Measurements from ENCODE around the gene UPP1. TPM values are rescaled to one million over a fixed set of nuclear protein-coding genes. Genes with fewer than 3 reads are reported as not detected.

UPP1 gene
- total and polyA plus RNA-seq, 10 donors = 22.2 to 80.0 (median 54.5) TPM

DNA sequence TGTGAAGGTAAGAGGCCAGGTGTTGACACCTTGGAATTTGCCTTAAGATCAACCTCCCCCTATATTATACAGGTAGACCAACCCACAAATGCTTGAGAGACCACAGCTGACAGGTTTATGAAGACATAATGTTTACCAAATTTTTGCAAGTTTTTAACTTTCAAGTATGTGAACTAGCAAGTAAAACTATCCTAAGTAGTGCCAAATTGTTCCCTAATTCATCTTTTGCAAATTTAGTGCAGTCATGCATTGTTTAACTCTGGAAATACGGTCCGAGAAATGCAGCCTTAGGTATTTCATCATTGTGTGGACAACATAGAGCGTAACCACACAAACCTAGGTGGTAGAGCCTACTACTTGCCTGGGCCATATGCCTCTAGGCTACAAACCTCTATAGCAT, 10.7 kb downstream of the UPP1 start:
- Histone ChIP-seq H3K36me3 (peaks cover 0 to 97% (median 47%) of the 10 kb centered on the region in 6 donors), H3K27me3 (replicated peaks in 1 of 7) (no peaks in the 10 kb centered on the region), H3K4me3 (no peak overlapping the region), H3K27ac (peak overlapping the region in 3 of 8 donors; percentile 91 to 95 (median 93)), H3K4me1 (peaks cover 26 to 73% (median 47%) of the 10 kb centered on the region in 6 donors), H3K9me3 (no peaks in the 10 kb centered on the region)
- TF ChIP-seq, protein P1, sequence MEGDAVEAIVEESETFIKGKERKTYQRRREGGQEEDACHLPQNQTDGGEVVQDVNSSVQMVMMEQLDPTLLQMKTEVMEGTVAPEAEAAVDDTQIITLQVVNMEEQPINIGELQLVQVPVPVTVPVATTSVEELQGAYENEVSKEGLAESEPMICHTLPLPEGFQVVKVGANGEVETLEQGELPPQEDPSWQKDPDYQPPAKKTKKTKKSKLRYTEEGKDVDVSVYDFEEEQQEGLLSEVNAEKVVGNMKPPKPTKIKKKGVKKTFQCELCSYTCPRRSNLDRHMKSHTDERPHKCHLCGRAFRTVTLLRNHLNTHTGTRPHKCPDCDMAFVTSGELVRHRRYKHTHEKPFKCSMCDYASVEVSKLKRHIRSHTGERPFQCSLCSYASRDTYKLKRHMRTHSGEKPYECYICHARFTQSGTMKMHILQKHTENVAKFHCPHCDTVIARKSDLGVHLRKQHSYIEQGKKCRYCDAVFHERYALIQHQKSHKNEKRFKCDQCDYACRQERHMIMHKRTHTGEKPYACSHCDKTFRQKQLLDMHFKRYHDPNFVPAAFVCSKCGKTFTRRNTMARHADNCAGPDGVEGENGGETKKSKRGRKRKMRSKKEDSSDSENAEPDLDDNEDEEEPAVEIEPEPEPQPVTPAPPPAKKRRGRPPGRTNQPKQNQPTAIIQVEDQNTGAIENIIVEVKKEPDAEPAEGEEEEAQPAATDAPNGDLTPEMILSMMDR (IDR thresholded peaks at IDR 0.05 in 8 of 11, conservative IDR thresholded peaks at IDR 0.05 in 3 of 11) = no peak
- TF ChIP-seq POLR2AphosphoS5 (IDR thresholded peaks at IDR 0.05) (no peak), POLR2A (IDR thresholded peaks at IDR 0.05) (no peak)
- no peak for DNase-seq
- intact Hi-C loops (cut with DNase I; ENCODE audit: low total_unique reads) = no loop called here
- 71 to 93% (median 80%) methylated on average over 3 of the region's 3 CpGs for WGBS, 5 donors

DNA sequence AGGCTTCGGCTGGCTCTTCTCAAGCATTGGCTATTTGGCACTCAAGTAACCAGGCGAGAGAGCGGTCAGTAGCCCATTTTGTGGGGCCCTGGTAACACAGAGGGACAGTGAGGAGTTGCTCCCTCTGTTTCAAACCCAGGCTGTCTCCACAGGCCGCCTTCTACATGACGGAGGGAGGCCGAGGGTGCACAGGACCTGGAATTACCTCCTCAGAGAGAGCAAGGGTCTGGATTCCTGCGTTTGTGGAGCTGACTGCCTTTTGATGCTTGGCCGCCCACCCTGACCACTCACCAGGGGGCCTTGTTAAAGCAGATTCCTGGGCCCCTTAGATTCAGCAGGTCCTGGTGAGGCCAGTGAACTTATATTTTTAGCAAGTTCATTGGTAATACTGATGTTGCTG, 12.3 kb downstream of the UPP1 start:
- intact Hi-C loops (cut with DNase I; ENCODE audit: low total_unique reads) = no loop called here
- peaks cover 20 to 57% (median 35%) of the 10 kb centered on the region in 6 donors for H3K4me1 ChIP-seq
- TF ChIP-seq, protein P1 (IDR thresholded peaks at IDR 0.05 in 8 of 11, conservative IDR thresholded peaks at IDR 0.05 in 3 of 11) = no peak
- no peak for TF ChIP-seq POLR2A (IDR thresholded peaks at IDR 0.05)
- no peak for TF ChIP-seq POLR2AphosphoS5 (IDR thresholded peaks at IDR 0.05)
- no peaks in the 10 kb centered on the region for H3K27me3 ChIP-seq (replicated peaks in 1 of 7)
- no peak for DNase-seq
- H3K4me3 ChIP-seq = no peak overlapping the region
- whole genome bisulfite sequencing, 5 donors = 97 to 99% (median 97%) methylated on average over 8 of the region's 8 CpGs
- peaks cover 0 to 97% (median 58%) of the 10 kb centered on the region in 6 donors for H3K36me3 ChIP-seq
- peak overlapping the region in 1 of 8 donors; percentile 2 for H3K27ac ChIP-seq
- H3K9me3 ChIP-seq = no peaks in the 10 kb centered on the region

DNA sequence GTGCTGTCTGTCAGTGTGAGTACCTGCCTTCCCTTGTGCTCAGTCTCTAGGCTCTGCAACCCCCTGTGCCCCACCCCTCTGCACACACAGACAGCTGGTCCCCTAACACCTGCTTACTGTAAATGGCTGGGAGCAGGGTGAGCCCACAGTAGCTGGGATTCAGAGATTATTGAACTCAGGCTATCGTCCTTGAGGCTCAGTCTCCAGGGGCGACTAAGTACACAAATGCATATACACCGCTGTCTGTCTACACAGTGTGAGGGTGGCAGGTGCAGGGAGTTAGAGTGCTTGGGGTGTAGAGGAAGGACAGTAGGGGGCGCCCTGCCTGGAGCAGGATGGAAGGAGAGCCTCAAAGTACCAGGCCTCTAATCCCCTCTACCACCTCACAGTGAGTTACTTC, 12.9 kb downstream of the UPP1 start:
- TF ChIP-seq POLR2AphosphoS5 (IDR thresholded peaks at IDR 0.05) (no peak), POLR2A (IDR thresholded peaks at IDR 0.05) (no peak)
- TF ChIP-seq, protein P1 (IDR thresholded peaks at IDR 0.05 in 8 of 11, conservative IDR thresholded peaks at IDR 0.05 in 3 of 11) = peak in 4 of 11 experiments; percentile 9 to 43 (median 20)
- intact Hi-C loops (cut with DNase I; ENCODE audit: low total_unique reads) = no loop called here
- H3K27me3 ChIP-seq (replicated peaks in 1 of 7) = no peaks in the 10 kb centered on the region
- no peak overlapping the region for H3K4me3 ChIP-seq
- no peaks in the 10 kb centered on the region for H3K9me3 ChIP-seq
- DNase-seq = no peak
- peaks cover 14 to 51% (median 28%) of the 10 kb centered on the region in 6 donors for H3K4me1 ChIP-seq
- H3K27ac ChIP-seq = peak overlapping the region in 1 of 8 donors; percentile 2
- H3K36me3 ChIP-seq = peaks cover 2 to 97% (median 64%) of the 10 kb centered on the region in 6 donors
- 90 to 98% (median 90%) methylated on average over 4 of the region's 4 CpGs for WGBS, 5 donors

DNA sequence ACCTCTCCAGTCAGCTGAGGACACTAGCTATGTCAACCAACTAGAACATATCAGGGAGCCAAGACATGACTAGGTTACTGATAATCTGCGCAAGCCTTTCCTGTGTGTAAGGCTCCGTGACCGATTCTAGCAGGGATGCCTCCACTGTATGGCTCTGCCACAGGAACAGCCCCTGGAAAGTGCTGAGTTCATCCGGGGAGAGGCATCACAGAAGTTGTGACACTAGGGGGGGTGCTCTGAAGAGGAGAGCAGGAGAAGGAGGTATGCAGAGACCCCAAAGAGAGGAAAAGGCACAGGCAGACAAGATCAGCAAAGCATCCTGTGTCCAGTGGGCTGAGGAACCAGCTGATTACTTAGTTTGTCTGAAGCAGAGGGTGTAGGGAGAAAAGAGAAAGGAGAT, 13.5 kb downstream of the UPP1 start:
- Histone ChIP-seq H3K4me3 (no peak overlapping the region), H3K36me3 (peaks cover 3 to 100% (median 70%) of the 10 kb centered on the region in 6 donors), H3K4me1 (peaks cover 8 to 45% (median 23%) of the 10 kb centered on the region in 6 donors), H3K27me3 (replicated peaks in 1 of 7) (no peaks in the 10 kb centered on the region), H3K27ac (no peak overlapping the region), H3K9me3 (no peaks in the 10 kb centered on the region)
- WGBS, 5 donors = 94 to 97% (median 97%) methylated on average over 4 of the region's 4 CpGs
- no peak for DNase-seq
- intact Hi-C loops (cut with DNase I; ENCODE audit: low total_unique reads) = no loop called here
- TF ChIP-seq, protein P1 (IDR thresholded peaks at IDR 0.05 in 8 of 11, conservative IDR thresholded peaks at IDR 0.05 in 3 of 11) = no peak
- TF ChIP-seq POLR2AphosphoS5 (IDR thresholded peaks at IDR 0.05) = no peak
- TF ChIP-seq POLR2A (IDR thresholded peaks at IDR 0.05) = no peak
